C4-2B (cell line): ENCODE data around the gene ZNF653.
A peak's percentile ranks its signal among the peaks of the same experiment; 100 is the strongest.
"Not testable (repeated sequence)": the region's sequence is repeated elsewhere in the genome, so short reads cannot be mapped to it uniquely, and the experiment has no call there.

Experiments used
- H3K27ac ChIP-seq: fragments of 450-650 bp; 2 replicates; pipeline ENCODE4 v1.5.1; 2017
- ZFX ChIP-seq: fragments of 450-650 bp; IDR thresholded peaks from 2 replicates; pipeline ENCODE4 v1.6.1; 2017
- TF ChIP-seq, protein P1 (sequence below): fragments of 450-650 bp; conservative IDR thresholded peaks from 2 replicates; pipeline ENCODE4 v1.5.1; 2017; ENCODE audit warnings: mild to moderate bottlenecking

Gene ZNF653

DNA sequence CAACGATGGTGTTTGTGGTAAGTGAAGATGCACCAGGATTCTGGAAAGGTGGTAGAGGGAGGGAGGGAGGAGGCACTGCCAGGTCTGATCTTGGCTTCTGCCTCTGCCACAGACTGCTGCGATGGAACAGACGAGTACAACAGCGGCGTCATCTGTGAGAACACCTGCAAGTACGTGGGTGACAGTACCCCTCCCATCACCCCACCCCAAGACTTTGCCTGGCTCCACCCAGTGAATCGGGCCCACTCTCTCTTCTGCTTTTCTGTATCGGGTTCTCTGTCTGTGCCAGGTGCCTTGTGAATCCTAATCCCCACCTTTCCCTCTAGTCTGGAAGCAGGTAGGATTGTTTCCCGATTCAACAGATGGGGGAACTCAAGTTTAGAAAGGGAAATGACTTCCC is 67.7 kb downstream of the ZNF653 start:
- no peak overlapping the region for H3K27ac ChIP-seq
- TF ChIP-seq, protein P1, sequence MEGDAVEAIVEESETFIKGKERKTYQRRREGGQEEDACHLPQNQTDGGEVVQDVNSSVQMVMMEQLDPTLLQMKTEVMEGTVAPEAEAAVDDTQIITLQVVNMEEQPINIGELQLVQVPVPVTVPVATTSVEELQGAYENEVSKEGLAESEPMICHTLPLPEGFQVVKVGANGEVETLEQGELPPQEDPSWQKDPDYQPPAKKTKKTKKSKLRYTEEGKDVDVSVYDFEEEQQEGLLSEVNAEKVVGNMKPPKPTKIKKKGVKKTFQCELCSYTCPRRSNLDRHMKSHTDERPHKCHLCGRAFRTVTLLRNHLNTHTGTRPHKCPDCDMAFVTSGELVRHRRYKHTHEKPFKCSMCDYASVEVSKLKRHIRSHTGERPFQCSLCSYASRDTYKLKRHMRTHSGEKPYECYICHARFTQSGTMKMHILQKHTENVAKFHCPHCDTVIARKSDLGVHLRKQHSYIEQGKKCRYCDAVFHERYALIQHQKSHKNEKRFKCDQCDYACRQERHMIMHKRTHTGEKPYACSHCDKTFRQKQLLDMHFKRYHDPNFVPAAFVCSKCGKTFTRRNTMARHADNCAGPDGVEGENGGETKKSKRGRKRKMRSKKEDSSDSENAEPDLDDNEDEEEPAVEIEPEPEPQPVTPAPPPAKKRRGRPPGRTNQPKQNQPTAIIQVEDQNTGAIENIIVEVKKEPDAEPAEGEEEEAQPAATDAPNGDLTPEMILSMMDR: no peak
- TF ChIP-seq ZFX: no peak

DNA sequence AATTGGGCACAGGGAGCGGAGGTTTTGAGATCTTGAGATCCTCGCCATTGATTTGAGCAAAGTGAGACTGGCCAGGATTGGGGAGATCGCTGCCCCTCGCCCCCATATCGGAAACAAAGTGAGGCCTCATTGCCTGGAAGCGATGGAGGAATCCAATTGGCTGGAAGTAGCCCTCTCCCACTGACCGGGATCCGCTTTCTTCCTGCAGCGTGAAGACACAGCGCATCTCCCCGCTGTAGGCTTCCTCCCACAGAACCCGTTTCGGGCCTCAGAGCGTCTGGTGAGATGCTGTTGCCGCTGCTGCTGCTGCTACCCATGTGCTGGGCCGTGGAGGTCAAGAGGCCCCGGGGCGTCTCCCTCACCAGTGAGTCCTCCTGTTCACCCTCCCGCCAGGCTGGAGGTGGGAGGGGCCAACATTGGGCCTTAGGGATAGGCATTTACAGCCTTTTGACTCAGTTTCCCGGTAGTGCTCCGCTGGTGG is 69.8 kb downstream of the ZNF653 start:
- no peak for TF ChIP-seq ZFX
- TF ChIP-seq, protein P1: no peak

DNA sequence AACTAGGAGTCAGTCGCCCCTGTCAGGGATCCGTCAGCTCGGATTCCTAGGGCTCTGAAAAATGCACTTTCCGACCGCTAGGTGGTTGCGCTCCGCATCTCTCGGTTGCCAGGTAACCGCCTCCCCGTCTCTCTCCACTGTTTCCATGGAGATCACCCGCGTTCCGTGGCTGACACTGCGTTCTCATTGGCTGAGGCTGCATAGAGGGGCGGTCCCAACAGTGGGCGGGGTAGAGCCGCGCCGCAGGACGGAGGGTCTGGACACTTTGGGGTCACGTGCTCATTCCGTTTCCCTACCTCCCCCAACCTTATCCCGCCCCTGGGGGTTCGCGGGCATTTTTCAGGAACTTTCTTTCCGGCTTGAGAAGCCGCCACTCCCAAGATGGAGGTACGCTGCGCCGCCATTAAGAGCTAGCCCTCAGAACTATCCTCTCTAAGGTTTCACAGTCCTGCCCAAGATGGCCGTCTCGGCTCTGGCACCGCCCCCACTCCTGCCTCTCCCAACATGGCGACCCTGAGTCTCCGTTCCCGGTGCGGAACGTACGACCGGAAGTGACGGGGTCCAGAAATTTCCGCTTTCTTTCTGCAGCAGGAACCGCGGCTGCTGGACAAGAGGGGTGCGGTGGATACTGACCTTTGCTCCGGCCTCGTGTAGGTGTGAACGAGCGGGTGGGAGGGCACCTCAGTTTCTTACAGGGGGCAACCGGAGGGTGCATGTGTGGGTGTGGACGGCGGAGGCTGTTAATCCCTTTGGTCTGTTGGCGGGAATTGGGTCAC is 70.4 kb downstream of the ZNF653 start, which contains the start of the genes ODAD3 and PRKCSH:
TSS of gene ODAD3 (minus strand) at position 65 of the 776 bp plus-strand sequence. CDS start 105 bp downstream, outside the sequence.
TSS of gene PRKCSH (plus strand) at position 579 of the 776 bp plus-strand sequence. CDS start 483 bp downstream, outside the sequence.
- H3K27ac ChIP-seq: peak within 1 kb of the TSS; percentile 78
- no peak for TF ChIP-seq ZFX
- TF ChIP-seq, protein P1: peak; percentile 94

More for the DNA sequence above, 69.8 kb downstream of the ZNF653 start:
- peak overlapping the region; percentile 78 for H3K27ac ChIP-seq

GRCh38 chr19:11434703-11435056 is 71.0 kb downstream of the ZNF653 start:
- TF ChIP-seq ZFX: no peak
- TF ChIP-seq, protein P1: no peak
- H3K27ac ChIP-seq: peak overlapping the region; percentile 78

- not testable (repeated sequence) for H3K27ac ChIP-seq
These were observed 72.1 kb downstream of the ZNF653 start for GRCh38 chr19:11433526-11433925.
